Tibial nerve (tissue), 4 donors: Measurements from ENCODE around the gene CNNM1. TPM values are rescaled to one million over a fixed set of nuclear protein-coding genes. Genes with fewer than 3 reads are reported as not detected.

ENCODE experiments used
- DNase-seq, 2 donors: peaks; one replicate each; pipeline ENCODE4 v3.0.0-alpha.2; 2019; ENCODE audit warnings: low spot score in 2 of 2
- H3K27ac ChIP-seq, 4 donors: fragments of 200-600 bp; sonication (generic) in 3 of 4; one replicate each; pipeline ENCODE4 v1.5.1; 2017 to 2019; ENCODE audit warnings: mild to moderate bottlenecking in 1 of 4
- H3K27me3 ChIP-seq, 2 donors: fragments of 200-600 bp; sonication (generic) in 1 of 2; one replicate each; pipeline versions ENCODE4 v1.5.1 to v1.6.0; 2017 to 2019
- H3K36me3 ChIP-seq, 3 donors: fragments of 200-600 bp; sonication (generic); one replicate each; pipeline ENCODE4 v1.5.1; 2018 to 2019
- H3K4me1 ChIP-seq, 4 donors: fragments of 200-600 bp; sonication (generic) in 3 of 4; one replicate each; pipeline ENCODE4 v1.5.1; 2017 to 2019
- H3K4me3 ChIP-seq, 4 donors: fragments of 200-600 bp; sonication (generic) in 3 of 4; one replicate each; pipeline ENCODE4 v1.5.1; 2017 to 2019; ENCODE audit warnings: mild to moderate bottlenecking in 1 of 4, moderate library complexity in 1 of 4
- H3K9me3 ChIP-seq, 4 donors: fragments of 200-600 bp; sonication (generic) in 3 of 4; one replicate each; pipeline ENCODE4 v1.5.1; 2017 to 2019
- CTCF ChIP-seq, 5 experiments: fragments of 200-600 bp in 3 of 5; fragments of 450-650 bp in 2 of 5; sonication (generic) in 3 of 5; IDR thresholded peaks; one replicate each; pipeline ENCODE4 v1.5.1; 2016 to 2019; ENCODE audit warnings: antibody characterized with exemption in 5 of 5, mild to moderate bottlenecking in 3 of 5, moderate library complexity in 2 of 5
- EP300 ChIP-seq, 2 donors: sonication (generic); formaldehyde crosslinking; IDR thresholded peaks; one replicate each; pipeline ENCODE4 v1.6.1; 2017; ENCODE audit warnings: antibody characterized with exemption in 2 of 2, mild to moderate bottlenecking in 1 of 2
- POLR2A ChIP-seq, 2 donors: fragments of 450-650 bp; IDR thresholded peaks; one replicate each; pipeline ENCODE4 v1.6.1; 2017; ENCODE audit warnings: antibody characterized with exemption in 2 of 2, mild to moderate bottlenecking in 2 of 2, moderate library complexity in 2 of 2
- WGBS, 2 donors: methylation state at CpG; one replicate each; pipeline ENCODE4 v1.1.5; 2018; 5-methylcytosine and 5-hydroxymethylcytosine counted together
- total RNA-seq, 4 donors: library from RNA; depleted of rRNA; stranded (reverse); fragments of >200 nt; gene quantifications; one replicate each; pipeline ENCODE4 v1.1.0, GENCODE V29; 2016

CNNM1 gene
- total RNA-seq, 4 donors from 2014 or later, result 0.20 TPM; not detected in 3

GRCh38 chr10:99337311-99337811, 8.2 kb downstream of the CNNM1 start:
- peaks cover 0 to 4% of the 10 kb centered on the region in 2 donors for H3K27me3 ChIP-seq
- WGBS, 2 donors, result 29 to 34% methylated on average over 2 of the region's 2 CpGs
- H3K36me3 ChIP-seq, result no peaks in the 10 kb centered on the region
- H3K4me1 ChIP-seq, result no peaks in the 10 kb centered on the region
- H3K9me3 ChIP-seq, result no peaks in the 10 kb centered on the region
- H3K27ac ChIP-seq, result no peak overlapping the region
- TF ChIP-seq CTCF (IDR thresholded peaks at IDR 0.05) (no peak), EP300 (IDR thresholded peaks at IDR 0.05) (no peak), POLR2A (IDR thresholded peaks at IDR 0.05) (no peak)
- no peak for DNase-seq
- no peak overlapping the region for H3K4me3 ChIP-seq

- no peaks in the 10 kb centered on the region for H3K36me3 ChIP-seq
- H3K4me3 ChIP-seq, result no peak overlapping the region
- TF ChIP-seq CTCF (IDR thresholded peaks at IDR 0.05) (no peak), POLR2A (IDR thresholded peaks at IDR 0.05) (no peak), EP300 (IDR thresholded peaks at IDR 0.05) (no peak)
- no peaks in the 10 kb centered on the region for H3K9me3 ChIP-seq
- H3K4me1 ChIP-seq, result no peaks in the 10 kb centered on the region
- no peak overlapping the region for H3K27ac ChIP-seq
- DNase-seq, result no peak
- peaks cover 0 to 3% of the 10 kb centered on the region in 2 donors for H3K27me3 ChIP-seq
Observed at GRCh38 chr10:99337901-99338300, 8.7 kb downstream of the CNNM1 start.

- H3K27ac ChIP-seq, result no peak overlapping the region
- DNase-seq, result no peak
- no peak overlapping the region for H3K4me3 ChIP-seq
- no peak for TF ChIP-seq CTCF (IDR thresholded peaks at IDR 0.05)
- H3K36me3 ChIP-seq, result no peaks in the 10 kb centered on the region
- H3K27me3 ChIP-seq, result no peaks in the 10 kb centered on the region
- no peaks in the 10 kb centered on the region for H3K4me1 ChIP-seq
- WGBS, 2 donors, result 45 to 49% methylated on average over 1 of the region's 1 CpG
- H3K9me3 ChIP-seq, result no peaks in the 10 kb centered on the region
Observed at GRCh38 chr10:99339077-99339476, 9.9 kb downstream of the CNNM1 start.

GRCh38 chr10:99339563-99340047, 10.4 kb downstream of the CNNM1 start:
- Histone ChIP-seq H3K9me3 (no peaks in the 10 kb centered on the region), H3K36me3 (no peaks in the 10 kb centered on the region), H3K4me3 (no peak overlapping the region), H3K27ac (no peak overlapping the region), H3K27me3 (no peaks in the 10 kb centered on the region), H3K4me1 (no peaks in the 10 kb centered on the region)
- no peak for DNase-seq
- 66 to 67% methylated on average over 3 of the region's 3 CpGs for WGBS, 2 donors
- TF ChIP-seq POLR2A (IDR thresholded peaks at IDR 0.05) (no peak), CTCF (IDR thresholded peaks at IDR 0.05) (no peak), EP300 (IDR thresholded peaks at IDR 0.05) (no peak)

- Histone ChIP-seq H3K4me1 (no peaks in the 10 kb centered on the region), H3K27me3 (no peaks in the 10 kb centered on the region), H3K4me3 (no peak overlapping the region), H3K36me3 (no peaks in the 10 kb centered on the region), H3K9me3 (no peaks in the 10 kb centered on the region), H3K27ac (no peak overlapping the region)
- no peak for DNase-seq
- 92 to 94% methylated on average over 3 of the region's 3 CpGs for WGBS, 2 donors
- TF ChIP-seq POLR2A (IDR thresholded peaks at IDR 0.05) (no peak), CTCF (IDR thresholded peaks at IDR 0.05) (no peak), EP300 (IDR thresholded peaks at IDR 0.05) (no peak)
Observed at GRCh38 chr10:99340650-99341049, 11.5 kb downstream of the CNNM1 start.
